ENCODE data around the gene KNCN. TPM values are rescaled to one million over a fixed set of nuclear protein-coding genes. Genes with fewer than 3 reads are reported as not detected.

The KNCN gene
- total RNA-seq, 1 donor: not detected

DNA sequence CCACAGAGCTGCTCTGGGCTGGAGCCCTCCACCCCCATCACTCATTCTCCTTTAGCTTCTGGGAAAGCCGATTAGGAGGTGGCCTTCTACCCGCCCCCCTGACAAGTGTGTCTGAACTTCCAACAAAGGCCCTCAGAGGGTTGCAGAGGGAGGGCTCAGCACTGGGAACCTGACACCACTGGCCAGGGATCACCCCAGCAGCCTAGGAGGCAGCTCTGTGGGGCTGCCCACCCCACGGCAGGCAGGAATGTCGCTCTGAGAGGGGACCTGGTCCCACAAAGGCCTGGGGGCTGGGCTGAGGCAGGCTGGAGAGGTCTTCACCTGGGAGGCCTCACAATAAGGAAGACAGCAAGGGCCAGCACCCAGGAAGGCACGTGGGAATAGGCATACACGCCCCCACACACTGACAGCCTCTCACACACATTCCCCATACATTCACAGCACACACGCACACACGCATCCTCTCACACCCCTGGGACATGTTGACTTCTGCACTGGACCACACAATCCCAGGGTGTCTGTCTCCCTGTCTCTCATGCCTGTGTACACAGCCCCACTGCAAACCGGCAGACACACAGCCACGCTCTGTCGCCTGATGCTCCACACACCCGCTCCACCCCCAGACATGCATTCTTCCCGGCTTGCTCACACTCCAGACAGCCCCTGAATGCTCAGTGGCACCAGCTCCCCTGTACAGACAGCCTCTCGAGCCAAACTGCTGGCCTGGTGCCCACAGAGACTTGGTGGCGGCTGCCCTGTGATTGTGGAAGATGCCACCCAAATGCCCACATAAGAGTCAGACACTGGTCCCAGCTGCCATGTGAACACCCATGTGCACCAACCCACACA, 31.2 kb downstream of the KNCN start:
- Histone ChIP-seq H3K4me3 (ENCODE audit: insufficient read depth, low read length) (peak overlapping the region; percentile 16), H3K9me3 (ENCODE audit: low read depth, low read length) (no peaks in the 10 kb centered on the region), H2AFZ (ENCODE audit: low read length) (no peak overlapping the region), H3K36me3 (ENCODE audit: insufficient read depth, low read length) (no peaks in the 10 kb centered on the region), H3K27me3 (ENCODE audit: insufficient read depth, low read length) (peaks cover 5% of the 10 kb centered on the region), H4K20me1 (ENCODE audit: insufficient read depth, low read length) (no peaks in the 10 kb centered on the region), H3K27ac (ENCODE audit: low read depth, low read length) (peak overlapping the region; percentile 22), H3K4me2 (ENCODE audit: insufficient read depth, low read length) (peak overlapping the region; percentile 59), H3K79me2 (ENCODE audit: insufficient read depth, low read length) (no peaks in the 10 kb centered on the region), H3K4me1 (ENCODE audit: insufficient read depth, low read length) (peaks cover 29% of the 10 kb centered on the region)
- TF ChIP-seq, protein P1, sequence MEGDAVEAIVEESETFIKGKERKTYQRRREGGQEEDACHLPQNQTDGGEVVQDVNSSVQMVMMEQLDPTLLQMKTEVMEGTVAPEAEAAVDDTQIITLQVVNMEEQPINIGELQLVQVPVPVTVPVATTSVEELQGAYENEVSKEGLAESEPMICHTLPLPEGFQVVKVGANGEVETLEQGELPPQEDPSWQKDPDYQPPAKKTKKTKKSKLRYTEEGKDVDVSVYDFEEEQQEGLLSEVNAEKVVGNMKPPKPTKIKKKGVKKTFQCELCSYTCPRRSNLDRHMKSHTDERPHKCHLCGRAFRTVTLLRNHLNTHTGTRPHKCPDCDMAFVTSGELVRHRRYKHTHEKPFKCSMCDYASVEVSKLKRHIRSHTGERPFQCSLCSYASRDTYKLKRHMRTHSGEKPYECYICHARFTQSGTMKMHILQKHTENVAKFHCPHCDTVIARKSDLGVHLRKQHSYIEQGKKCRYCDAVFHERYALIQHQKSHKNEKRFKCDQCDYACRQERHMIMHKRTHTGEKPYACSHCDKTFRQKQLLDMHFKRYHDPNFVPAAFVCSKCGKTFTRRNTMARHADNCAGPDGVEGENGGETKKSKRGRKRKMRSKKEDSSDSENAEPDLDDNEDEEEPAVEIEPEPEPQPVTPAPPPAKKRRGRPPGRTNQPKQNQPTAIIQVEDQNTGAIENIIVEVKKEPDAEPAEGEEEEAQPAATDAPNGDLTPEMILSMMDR (IDR thresholded peaks at IDR 0.05; ENCODE audit: extremely low read depth, low read depth, low read length): no peak
- peak; percentile 98 for DNase-seq (ENCODE audit: insufficient read length, low spot score, missing footprints)

- no peak overlapping the region for H3K27ac ChIP-seq (ENCODE audit: low read depth, low read length)
- H4K20me1 ChIP-seq (ENCODE audit: insufficient read depth, low read length): no peaks in the 10 kb centered on the region
- H3K27me3 ChIP-seq (ENCODE audit: insufficient read depth, low read length): peaks cover 8% of the 10 kb centered on the region
- H3K4me1 ChIP-seq (ENCODE audit: insufficient read depth, low read length): peaks cover 29% of the 10 kb centered on the region
- no peak overlapping the region for H2AFZ ChIP-seq (ENCODE audit: low read length)
- no peak overlapping the region for H3K4me2 ChIP-seq (ENCODE audit: insufficient read depth, low read length)
- no peaks in the 10 kb centered on the region for H3K79me2 ChIP-seq (ENCODE audit: insufficient read depth, low read length)
- no peaks in the 10 kb centered on the region for H3K9me3 ChIP-seq (ENCODE audit: low read depth, low read length)
- TF ChIP-seq, protein P1 (IDR thresholded peaks at IDR 0.05; ENCODE audit: extremely low read depth, low read depth, low read length): no peak
- no peaks in the 10 kb centered on the region for H3K36me3 ChIP-seq (ENCODE audit: insufficient read depth, low read length)
- peak; percentile 81 for DNase-seq (ENCODE audit: insufficient read length, low spot score, missing footprints)
- H3K4me3 ChIP-seq (ENCODE audit: insufficient read depth, low read length): no peak overlapping the region
Observed at GRCh38 chr1:46519209-46519608, 32.2 kb downstream of the KNCN start.

DNA sequence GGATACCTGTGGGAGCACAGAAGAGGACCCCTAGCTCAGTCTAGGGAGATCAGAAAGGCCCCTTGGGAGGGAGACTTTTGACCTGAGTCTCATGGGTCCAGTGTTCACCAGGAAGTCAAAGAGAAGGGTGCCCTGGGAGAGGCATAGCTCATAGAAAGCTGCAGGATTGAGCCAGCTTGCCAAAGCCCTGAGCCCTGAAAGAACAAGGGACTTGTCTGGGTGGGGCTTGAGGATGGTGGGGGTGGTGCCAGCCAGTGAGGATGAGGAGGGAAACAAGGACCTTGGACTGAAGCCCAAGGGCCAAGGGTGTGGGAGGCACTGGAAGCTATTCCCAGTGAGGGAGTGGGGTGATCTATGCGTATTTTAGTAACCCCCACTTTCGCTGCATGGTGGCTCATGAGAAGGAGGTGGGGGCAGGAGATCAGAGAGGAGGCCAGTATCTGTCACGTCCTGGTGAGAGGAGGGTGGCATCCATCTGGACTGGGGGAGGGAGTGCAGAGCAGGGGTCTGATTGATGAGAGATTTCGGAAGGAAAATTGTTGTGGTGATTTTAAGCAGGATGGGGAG, 33.4 kb downstream of the KNCN start:
- Histone ChIP-seq H4K20me1 (ENCODE audit: insufficient read depth, low read length) (no peaks in the 10 kb centered on the region), H3K27ac (ENCODE audit: low read depth, low read length) (no peak overlapping the region), H3K4me3 (ENCODE audit: insufficient read depth, low read length) (no peak overlapping the region), H2AFZ (ENCODE audit: low read length) (no peak overlapping the region), H3K9me3 (ENCODE audit: low read depth, low read length) (no peaks in the 10 kb centered on the region), H3K27me3 (ENCODE audit: insufficient read depth, low read length) (peaks cover 11% of the 10 kb centered on the region), H3K4me2 (ENCODE audit: insufficient read depth, low read length) (no peak overlapping the region), H3K79me2 (ENCODE audit: insufficient read depth, low read length) (no peaks in the 10 kb centered on the region), H3K4me1 (ENCODE audit: insufficient read depth, low read length) (peaks cover 28% of the 10 kb centered on the region), H3K36me3 (ENCODE audit: insufficient read depth, low read length) (no peaks in the 10 kb centered on the region)
- TF ChIP-seq, protein P1 (IDR thresholded peaks at IDR 0.05; ENCODE audit: extremely low read depth, low read depth, low read length): no peak
- no peak for DNase-seq (ENCODE audit: insufficient read length, low spot score, missing footprints)

DNA sequence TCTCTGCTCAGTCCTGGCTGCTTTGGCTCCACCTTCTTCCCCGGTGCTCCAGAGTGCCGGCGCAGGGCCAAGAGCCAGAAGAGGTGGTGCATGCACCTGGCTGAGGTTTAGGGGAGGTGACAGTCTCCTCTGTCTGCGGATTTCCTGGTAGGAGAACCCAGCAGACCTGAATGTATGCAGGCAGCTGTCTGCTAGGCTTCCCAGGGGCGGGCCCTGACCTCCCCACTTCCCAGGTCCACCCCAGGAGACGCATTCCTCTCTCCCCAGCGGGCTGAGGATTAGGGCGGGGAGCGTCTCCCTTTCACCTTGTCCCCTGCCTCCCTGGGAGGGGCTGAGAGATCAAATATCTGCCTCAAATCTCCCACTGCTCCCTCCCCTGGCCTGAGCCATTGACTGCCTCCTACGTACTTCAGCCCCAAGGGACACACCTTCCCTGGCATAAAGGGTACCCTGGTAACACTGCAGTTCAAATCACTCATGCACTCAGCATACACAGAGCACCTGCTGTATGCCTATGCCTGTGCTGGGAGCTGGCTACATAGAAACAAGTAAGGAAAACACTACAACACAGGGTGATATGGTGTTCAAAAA, 34.3 kb downstream of the KNCN start:
- no peaks in the 10 kb centered on the region for H3K9me3 ChIP-seq (ENCODE audit: low read depth, low read length)
- DNase-seq (ENCODE audit: insufficient read length, low spot score, missing footprints): no peak
- H3K27ac ChIP-seq (ENCODE audit: low read depth, low read length): no peak overlapping the region
- H3K4me2 ChIP-seq (ENCODE audit: insufficient read depth, low read length): no peak overlapping the region
- peaks cover 12% of the 10 kb centered on the region for H3K27me3 ChIP-seq (ENCODE audit: insufficient read depth, low read length)
- no peaks in the 10 kb centered on the region for H3K79me2 ChIP-seq (ENCODE audit: insufficient read depth, low read length)
- no peak overlapping the region for H3K4me3 ChIP-seq (ENCODE audit: insufficient read depth, low read length)
- H3K4me1 ChIP-seq (ENCODE audit: insufficient read depth, low read length): peaks cover 20% of the 10 kb centered on the region
- no peaks in the 10 kb centered on the region for H4K20me1 ChIP-seq (ENCODE audit: insufficient read depth, low read length)
- no peak overlapping the region for H2AFZ ChIP-seq (ENCODE audit: low read length)
- H3K36me3 ChIP-seq (ENCODE audit: insufficient read depth, low read length): no peaks in the 10 kb centered on the region
- TF ChIP-seq, protein P1 (IDR thresholded peaks at IDR 0.05; ENCODE audit: extremely low read depth, low read depth, low read length): no peak
